ENCODE measurements around the gene CTIF. TPM values are rescaled to one million over a fixed set of nuclear protein-coding genes. Genes with fewer than 3 reads are reported as not detected.

Gene CTIF
- total RNA-seq, 1 donor, result 65.9 TPM

- Histone ChIP-seq H3K9me3 (ENCODE audit: low read depth, low read length) (no peaks in the 10 kb centered on the region), H2AFZ (ENCODE audit: low read length) (no peak overlapping the region), H3K4me3 (ENCODE audit: insufficient read depth, low read length) (no peak overlapping the region), H3K4me1 (ENCODE audit: insufficient read depth, low read length) (peaks cover 23% of the 10 kb centered on the region), H3K79me2 (ENCODE audit: insufficient read depth, low read length) (peaks cover 91% of the 10 kb centered on the region), H3K36me3 (ENCODE audit: insufficient read depth, low read length) (no peaks in the 10 kb centered on the region), H3K27me3 (ENCODE audit: insufficient read depth, low read length) (no peaks in the 10 kb centered on the region), H3K4me2 (ENCODE audit: insufficient read depth, low read length) (no peak overlapping the region), H4K20me1 (ENCODE audit: insufficient read depth, low read length) (peaks cover 97% of the 10 kb centered on the region), H3K27ac (ENCODE audit: low read depth, low read length) (no peak overlapping the region)
- no peak for DNase-seq (ENCODE audit: insufficient read length, low spot score, missing footprints)
- TF ChIP-seq CTCF (IDR thresholded peaks at IDR 0.05; ENCODE audit: extremely low read depth, low read depth, low read length), result no peak
Observed at GRCh38 chr18:48570313-48570712, 31.5 kb downstream of the CTIF start.

GRCh38 chr18:48571639-48572384, 33.0 kb downstream of the CTIF start:
- Histone ChIP-seq H3K27ac (ENCODE audit: low read depth, low read length) (peak overlapping the region; percentile 45), H3K9me3 (ENCODE audit: low read depth, low read length) (no peaks in the 10 kb centered on the region), H2AFZ (ENCODE audit: low read length) (no peak overlapping the region), H3K4me1 (ENCODE audit: insufficient read depth, low read length) (peaks cover 25% of the 10 kb centered on the region), H3K36me3 (ENCODE audit: insufficient read depth, low read length) (no peaks in the 10 kb centered on the region), H3K4me2 (ENCODE audit: insufficient read depth, low read length) (no peak overlapping the region), H3K79me2 (ENCODE audit: insufficient read depth, low read length) (peaks cover 91% of the 10 kb centered on the region), H3K27me3 (ENCODE audit: insufficient read depth, low read length) (no peaks in the 10 kb centered on the region), H3K4me3 (ENCODE audit: insufficient read depth, low read length) (no peak overlapping the region), H4K20me1 (ENCODE audit: insufficient read depth, low read length) (peaks cover 95% of the 10 kb centered on the region)
- TF ChIP-seq CTCF (IDR thresholded peaks at IDR 0.05; ENCODE audit: extremely low read depth, low read depth, low read length), result no peak
- no peak for DNase-seq (ENCODE audit: insufficient read length, low spot score, missing footprints)

GRCh38 chr18:48572402-48573126, 33.7 kb downstream of the CTIF start:
- Histone ChIP-seq H3K9me3 (ENCODE audit: low read depth, low read length) (no peaks in the 10 kb centered on the region), H4K20me1 (ENCODE audit: insufficient read depth, low read length) (peaks cover 95% of the 10 kb centered on the region), H3K27me3 (ENCODE audit: insufficient read depth, low read length) (no peaks in the 10 kb centered on the region), H3K79me2 (ENCODE audit: insufficient read depth, low read length) (peaks cover 91% of the 10 kb centered on the region), H3K36me3 (ENCODE audit: insufficient read depth, low read length) (peaks cover under 1% of the 10 kb centered on the region), H3K27ac (ENCODE audit: low read depth, low read length) (peak overlapping the region; percentile 45), H3K4me1 (ENCODE audit: insufficient read depth, low read length) (peaks cover 25% of the 10 kb centered on the region), H2AFZ (ENCODE audit: low read length) (no peak overlapping the region), H3K4me3 (ENCODE audit: insufficient read depth, low read length) (no peak overlapping the region), H3K4me2 (ENCODE audit: insufficient read depth, low read length) (no peak overlapping the region)
- no peak for TF ChIP-seq CTCF (IDR thresholded peaks at IDR 0.05; ENCODE audit: extremely low read depth, low read depth, low read length)
- no peak for DNase-seq (ENCODE audit: insufficient read length, low spot score, missing footprints)

- peaks cover 6% of the 10 kb centered on the region for H3K36me3 ChIP-seq (ENCODE audit: insufficient read depth, low read length)
- no peak overlapping the region for H2AFZ ChIP-seq (ENCODE audit: low read length)
- DNase-seq (ENCODE audit: insufficient read length, low spot score, missing footprints), result no peak
- no peak overlapping the region for H3K4me2 ChIP-seq (ENCODE audit: insufficient read depth, low read length)
- peaks cover 93% of the 10 kb centered on the region for H3K79me2 ChIP-seq (ENCODE audit: insufficient read depth, low read length)
- peaks cover 96% of the 10 kb centered on the region for H4K20me1 ChIP-seq (ENCODE audit: insufficient read depth, low read length)
- H3K9me3 ChIP-seq (ENCODE audit: low read depth, low read length), result no peaks in the 10 kb centered on the region
- no peak for TF ChIP-seq CTCF (IDR thresholded peaks at IDR 0.05; ENCODE audit: extremely low read depth, low read depth, low read length)
- no peak overlapping the region for H3K4me3 ChIP-seq (ENCODE audit: insufficient read depth, low read length)
- no peaks in the 10 kb centered on the region for H3K27me3 ChIP-seq (ENCODE audit: insufficient read depth, low read length)
- H3K27ac ChIP-seq (ENCODE audit: low read depth, low read length), result no peak overlapping the region
- peaks cover 25% of the 10 kb centered on the region for H3K4me1 ChIP-seq (ENCODE audit: insufficient read depth, low read length)
Observed at GRCh38 chr18:48573632-48574283, 34.9 kb downstream of the CTIF start.
